Peyer's patch (tissue), 4 donors: Measurements from ENCODE around the gene ZNF418.

Source experiments
- CTCF ChIP-seq, 6 experiments: fragments of 450-650 bp in 4 of 6; fragments of 200-600 bp in 2 of 6; sonication (generic) in 1 of 6; IDR thresholded peaks; one replicate each; pipeline ENCODE4 v1.5.1; 2017 to 2019; ENCODE audit warnings: antibody characterized with exemption in 6 of 6, mild to moderate bottlenecking in 3 of 6, moderate library complexity in 1 of 6
- POLR2A ChIP-seq, 2 donors: fragments of 450-650 bp; IDR thresholded peaks; one replicate each; pipeline ENCODE4 v1.5.1; 2017; ENCODE audit warnings: antibody characterized with exemption in 2 of 2, mild to moderate bottlenecking in 2 of 2, moderate library complexity in 2 of 2

DNA sequence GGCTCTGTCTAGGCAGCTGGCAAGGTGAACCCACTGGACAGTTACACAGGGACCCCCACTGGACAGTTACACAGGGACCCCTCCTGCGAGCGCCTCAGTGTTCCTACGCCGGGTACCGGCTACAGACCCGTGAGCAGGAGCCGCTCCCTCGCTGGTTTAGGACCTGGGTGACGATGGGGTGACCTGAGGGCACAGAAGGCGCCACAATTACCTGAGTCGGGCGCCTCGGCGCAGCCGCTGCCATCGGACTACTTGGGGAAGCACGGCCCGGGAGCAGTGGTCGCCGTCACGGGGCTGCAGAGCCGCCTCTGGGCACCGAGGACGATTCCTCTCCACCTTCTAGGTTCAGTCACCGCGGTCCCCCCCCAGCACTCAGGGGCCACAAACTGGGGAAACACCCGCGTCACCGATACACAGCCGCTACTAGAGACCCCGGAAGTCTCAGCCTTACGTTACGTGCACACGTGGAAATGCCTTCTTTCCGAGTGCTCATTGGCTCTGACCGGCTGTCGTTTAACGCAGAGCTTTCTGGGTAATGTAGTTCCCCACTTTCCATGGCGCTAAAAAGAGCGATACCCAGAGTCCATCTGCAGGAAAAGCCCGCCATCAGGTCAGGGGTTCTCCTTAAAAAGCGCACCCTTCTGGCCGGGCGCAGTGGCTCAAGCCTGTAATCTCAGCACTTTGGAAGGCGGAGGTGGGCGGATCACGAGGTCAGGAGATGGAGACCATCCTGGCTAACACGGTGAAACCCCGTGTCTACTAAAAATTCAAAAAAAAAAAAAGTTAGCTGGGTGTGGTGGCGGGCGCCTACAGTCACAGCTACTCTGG is 18.8 kb downstream of the ZNF418 start, which contains the start of gene ZNF417:
- peak; percentile 28 to 46 for TF ChIP-seq POLR2A (IDR thresholded peaks at IDR 0.05)
- TF ChIP-seq CTCF (IDR thresholded peaks at IDR 0.05): peak in 2 of 6 experiments; percentile 24 to 52
